ENCODE results near the gene ETV6.
"Not testable (repeated sequence)": the region's sequence is repeated elsewhere in the genome, so short reads cannot be mapped to it uniquely, and the experiment has no call there.

ETV6 gene

GRCh38 chr12:11669348-11669747 is 19.9 kb downstream of the ETV6 start:
- DNase-seq (ENCODE audit: low spot score): no peak

GRCh38 chr12:11672256-11673191 is 23.1 kb downstream of the ETV6 start:
- DNase-seq (ENCODE audit: low spot score): no peak

GRCh38 chr12:11673666-11674461 is 24.4 kb downstream of the ETV6 start:
- DNase-seq (ENCODE audit: low spot score): no peak

- DNase-seq (ENCODE audit: low spot score): no peak
Observed at GRCh38 chr12:11674894-11675390, 25.5 kb downstream of the ETV6 start.

- no peak for DNase-seq (ENCODE audit: low spot score)
Observed at GRCh38 chr12:11676052-11676451, 26.6 kb downstream of the ETV6 start.

- no peak for DNase-seq (ENCODE audit: low spot score)
Observed at GRCh38 chr12:11677093-11677492, 27.6 kb downstream of the ETV6 start.

- DNase-seq (ENCODE audit: low spot score): no peak
Observed at GRCh38 chr12:11677752-11678151, 28.3 kb downstream of the ETV6 start.

GRCh38 chr12:11678781-11679180 is 29.3 kb downstream of the ETV6 start:
- DNase-seq (ENCODE audit: low spot score): no peak

GRCh38 chr12:11681207-11681606 is 31.7 kb downstream of the ETV6 start:
- DNase-seq (ENCODE audit: low spot score): no peak

- DNase-seq (ENCODE audit: low spot score): not testable (repeated sequence)
Observed at GRCh38 chr12:11681695-11682094, 32.2 kb downstream of the ETV6 start.

- DNase-seq (ENCODE audit: low spot score): no peak
Observed at GRCh38 chr12:11684393-11684792, 34.9 kb downstream of the ETV6 start.

- no peak for DNase-seq (ENCODE audit: low spot score)
Observed at GRCh38 chr12:11684811-11685210, 35.3 kb downstream of the ETV6 start.

- no peak for DNase-seq (ENCODE audit: low spot score)
Observed at GRCh38 chr12:11685316-11685715, 35.8 kb downstream of the ETV6 start.

- no peak for DNase-seq (ENCODE audit: low spot score)
Observed at GRCh38 chr12:11685716-11686115, 36.2 kb downstream of the ETV6 start.

- DNase-seq (ENCODE audit: low spot score): no peak
Observed at GRCh38 chr12:11686120-11686519, 36.6 kb downstream of the ETV6 start.

- no peak for DNase-seq (ENCODE audit: low spot score)
Observed at GRCh38 chr12:11687528-11687927, 38.1 kb downstream of the ETV6 start.

- no peak for DNase-seq (ENCODE audit: low spot score)
Observed at GRCh38 chr12:11688379-11688778, 38.9 kb downstream of the ETV6 start.

GRCh38 chr12:11688831-11689230 is 39.4 kb downstream of the ETV6 start:
- DNase-seq (ENCODE audit: low spot score): no peak

- DNase-seq (ENCODE audit: low spot score): no peak
Observed at GRCh38 chr12:11689591-11690186, 40.2 kb downstream of the ETV6 start.

- DNase-seq (ENCODE audit: low spot score): no peak
Observed at GRCh38 chr12:11693067-11693466, 43.6 kb downstream of the ETV6 start.

- DNase-seq (ENCODE audit: low spot score): no peak
Observed at GRCh38 chr12:11693601-11694000, 44.1 kb downstream of the ETV6 start.

GRCh38 chr12:11694528-11694927 is 45.1 kb downstream of the ETV6 start:
- no peak for DNase-seq (ENCODE audit: low spot score)

All from cerebellar cortex (tissue), 1 donor.